ENCODE results near the gene MZT2A. TPM values are rescaled to one million over a fixed set of nuclear protein-coding genes. Genes with fewer than 3 reads are reported as not detected.
A peak's percentile ranks its signal among the peaks of the same experiment; 100 is the strongest.
"Not testable (repeated sequence)": the region's sequence is repeated elsewhere in the genome, so short reads cannot be mapped to it uniquely, and the experiment has no call there.

The MZT2A gene
- total and polyA plus RNA-seq, 12 donors: 12.4 to 226 (median 127) TPM

DNA sequence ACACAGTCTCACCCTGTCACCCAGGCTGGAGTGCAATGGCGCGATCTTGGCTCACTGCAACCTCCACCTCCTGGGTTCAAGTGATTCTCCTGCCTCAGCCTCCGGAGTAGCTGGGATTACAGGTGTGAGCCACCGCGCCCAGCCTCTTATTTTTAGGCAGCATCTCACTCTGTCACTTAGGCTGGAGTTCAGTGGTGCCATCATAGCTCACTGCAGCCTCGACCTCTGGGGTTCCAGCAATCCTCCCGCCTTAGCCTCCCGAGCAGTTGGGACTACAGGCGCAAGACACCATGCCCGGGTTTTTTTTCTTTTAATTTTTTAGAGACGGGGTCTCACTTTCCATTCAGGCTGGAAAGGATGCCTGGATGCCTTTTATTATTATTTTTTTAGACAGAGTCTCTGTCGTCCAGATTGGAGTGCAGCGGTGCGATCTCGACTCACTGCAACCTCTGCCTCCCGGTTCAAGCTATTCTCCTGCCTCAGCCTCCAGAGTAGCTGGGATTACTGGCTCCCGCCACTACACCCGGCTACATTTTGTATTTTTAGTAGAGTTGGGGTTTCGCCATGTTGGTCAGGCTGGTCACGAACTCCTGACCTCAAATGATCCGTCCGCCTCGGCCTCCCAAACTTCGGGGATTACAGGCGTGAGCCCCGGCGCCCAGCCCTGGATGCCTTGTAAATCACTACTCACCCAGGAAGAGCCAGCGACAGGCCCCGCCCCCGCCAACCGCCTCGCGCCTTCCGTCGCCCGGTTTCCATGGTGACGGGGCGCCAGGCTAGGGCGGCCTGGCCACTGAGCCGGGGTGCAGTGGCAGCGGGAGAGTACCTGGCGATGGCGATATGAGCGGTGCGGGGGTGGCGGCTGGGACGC lies 35.2 kb upstream of the MZT2A start, which contains the start of gene CCDC74A:
Gene CCDC74A (plus strand): TSS at position 758 of the 871 bp plus-strand sequence. CDS start 83 bp downstream, at position 841.
- DNase-seq: peak; percentile 81 to 90 (median 84)
- H3K27ac ChIP-seq: peak within 1 kb of the TSS in 2 of 5 donors; percentile 38 to 44
- H3K4me1 ChIP-seq (replicated peaks in 1 of 2); H3K9me3 ChIP-seq (replicated peaks in 1 of 3); H3K36me3 ChIP-seq (replicated peaks in 1 of 2); intact Hi-C loops (cut with DNase I); H3K27me3 ChIP-seq: not testable (repeated sequence)
- 28 to 68% (median 31%) methylated on average over 18 to 41 of the region's 47 CpGs for WGBS, 4 donors
- TF ChIP-seq POLR2A (IDR thresholded peaks at IDR 0.05): peak in 1 of 2 donors; percentile 23
- H3K4me3 ChIP-seq: peak within 1 kb of the TSS in 2 of 4 donors; percentile 2 to 49

DNA sequence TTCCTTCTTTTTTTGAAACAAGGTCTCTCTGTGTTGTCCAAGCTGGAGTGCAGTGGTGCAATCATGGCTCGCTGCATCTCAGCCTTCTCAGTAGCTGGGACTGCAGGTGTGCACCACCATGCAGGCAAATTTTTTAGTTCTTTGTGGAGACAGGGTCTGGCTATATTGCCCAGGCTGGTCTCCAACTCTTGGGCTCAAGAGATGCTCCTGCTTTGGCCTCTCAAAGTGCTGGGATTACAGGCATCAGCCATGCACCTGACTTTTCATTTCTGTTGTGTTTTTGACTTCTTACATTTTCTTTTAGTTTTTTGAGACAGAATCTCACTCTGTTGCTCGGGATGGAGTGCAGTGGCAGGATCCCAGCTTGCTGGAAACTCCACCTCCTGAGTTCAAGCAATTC lies 33.1 kb upstream of the MZT2A start:
- H3K27ac ChIP-seq; H3K27me3 ChIP-seq; intact Hi-C loops (cut with DNase I); H3K36me3 ChIP-seq (replicated peaks in 1 of 2); H3K4me3 ChIP-seq; H3K9me3 ChIP-seq (replicated peaks in 1 of 3): not testable (repeated sequence)
- H3K4me1 ChIP-seq (replicated peaks in 1 of 2): peaks cover 9 to 10% of the 10 kb centered on the region in 2 donors
- WGBS, 4 donors: 86 to 92% (median 90%) methylated on average over 2 of the region's 2 CpGs
- peak in 4 of 7 donors; percentile 3 to 24 (median 7) for DNase-seq

DNA sequence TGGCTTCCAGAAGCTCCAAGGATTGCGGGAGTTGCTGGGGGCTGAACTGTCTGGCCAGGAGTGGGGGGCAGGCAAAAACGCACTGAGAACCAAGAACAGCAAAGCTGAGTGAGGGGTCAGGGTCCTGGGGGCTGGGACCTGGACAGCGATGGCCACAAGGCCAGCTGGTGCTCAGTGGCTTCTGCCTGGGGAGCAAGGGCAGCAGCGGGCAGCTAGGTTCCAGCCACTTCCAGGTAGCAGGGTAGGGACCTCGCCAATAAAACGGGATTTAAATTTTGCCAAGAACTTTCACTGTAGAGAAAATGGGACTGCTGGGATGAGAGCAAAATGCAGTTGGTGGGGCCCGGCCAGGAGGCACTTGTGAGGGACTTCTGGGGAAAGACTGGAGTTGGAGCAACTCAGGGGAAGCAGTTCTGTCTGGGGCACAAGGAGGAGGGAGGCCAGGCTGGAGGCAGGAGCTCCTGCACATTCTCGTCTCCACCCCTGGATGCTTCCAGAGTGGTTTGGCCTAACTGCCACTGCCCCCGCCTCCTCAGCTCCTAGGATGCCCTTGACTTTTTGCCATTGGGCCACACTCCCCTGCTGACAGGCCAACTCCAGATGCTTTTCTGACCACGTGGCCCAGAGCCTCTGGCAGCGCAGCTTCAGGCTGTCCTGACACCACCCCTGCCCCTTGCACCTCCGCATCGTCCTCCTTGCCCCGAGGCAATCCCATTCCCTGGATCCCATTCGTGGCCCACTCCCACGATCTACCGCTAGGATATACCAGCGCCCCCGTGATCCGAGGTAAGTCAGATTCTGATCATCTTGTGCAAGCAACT lies 30.0 kb upstream of the MZT2A start:
- TF ChIP-seq, protein P1, sequence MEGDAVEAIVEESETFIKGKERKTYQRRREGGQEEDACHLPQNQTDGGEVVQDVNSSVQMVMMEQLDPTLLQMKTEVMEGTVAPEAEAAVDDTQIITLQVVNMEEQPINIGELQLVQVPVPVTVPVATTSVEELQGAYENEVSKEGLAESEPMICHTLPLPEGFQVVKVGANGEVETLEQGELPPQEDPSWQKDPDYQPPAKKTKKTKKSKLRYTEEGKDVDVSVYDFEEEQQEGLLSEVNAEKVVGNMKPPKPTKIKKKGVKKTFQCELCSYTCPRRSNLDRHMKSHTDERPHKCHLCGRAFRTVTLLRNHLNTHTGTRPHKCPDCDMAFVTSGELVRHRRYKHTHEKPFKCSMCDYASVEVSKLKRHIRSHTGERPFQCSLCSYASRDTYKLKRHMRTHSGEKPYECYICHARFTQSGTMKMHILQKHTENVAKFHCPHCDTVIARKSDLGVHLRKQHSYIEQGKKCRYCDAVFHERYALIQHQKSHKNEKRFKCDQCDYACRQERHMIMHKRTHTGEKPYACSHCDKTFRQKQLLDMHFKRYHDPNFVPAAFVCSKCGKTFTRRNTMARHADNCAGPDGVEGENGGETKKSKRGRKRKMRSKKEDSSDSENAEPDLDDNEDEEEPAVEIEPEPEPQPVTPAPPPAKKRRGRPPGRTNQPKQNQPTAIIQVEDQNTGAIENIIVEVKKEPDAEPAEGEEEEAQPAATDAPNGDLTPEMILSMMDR (IDR thresholded peaks at IDR 0.05): no peak
- TF ChIP-seq POLR2A (IDR thresholded peaks at IDR 0.05): no peak

DNA sequence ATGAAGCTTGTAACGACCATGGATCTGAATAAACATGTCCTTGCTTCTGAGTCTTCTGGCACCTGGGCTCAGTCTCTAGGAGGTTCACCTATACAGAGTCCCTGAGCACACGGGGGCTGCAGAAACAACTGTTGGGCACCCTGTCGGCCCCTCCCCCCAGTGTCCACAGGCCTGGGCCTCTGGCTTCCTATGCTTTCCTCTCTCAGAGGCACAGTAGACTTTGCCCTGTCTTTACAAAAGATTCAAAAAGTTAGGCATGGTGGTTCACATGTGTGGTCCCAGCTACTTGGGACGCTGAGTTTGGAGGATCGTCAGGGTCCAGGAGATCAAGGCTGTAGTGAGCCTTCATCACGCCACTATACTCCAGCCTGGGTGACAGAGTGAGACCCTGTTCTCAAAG lies 29.3 kb upstream of the MZT2A start:
- H3K4me3 ChIP-seq; intact Hi-C loops (cut with DNase I); H3K9me3 ChIP-seq (replicated peaks in 1 of 3); H3K27me3 ChIP-seq: not testable (repeated sequence)
- 76 to 92% (median 87%) methylated on average over 4 to 6 of the region's 6 CpGs for WGBS, 4 donors
- peak overlapping the region in 4 of 5 donors; percentile 37 to 69 (median 57) for H3K27ac ChIP-seq
- DNase-seq: peak in 1 of 7 donors; percentile 7
- peaks cover 6 to 13% of the 10 kb centered on the region in 2 donors for H3K4me1 ChIP-seq (replicated peaks in 1 of 2)
- H3K36me3 ChIP-seq (replicated peaks in 1 of 2): peaks cover 0 to 15% of the 10 kb centered on the region in 2 donors

More for the DNA sequence above, 30.0 kb upstream of the MZT2A start:
- peak; percentile 72 to 94 (median 92) for DNase-seq
- Histone ChIP-seq H3K4me1 (replicated peaks in 1 of 2) (peaks cover 7 to 13% of the 10 kb centered on the region in 2 donors), H3K36me3 (replicated peaks in 1 of 2) (peaks cover 0 to 15% of the 10 kb centered on the region in 2 donors), H3K4me3 (no peak overlapping the region), H3K27me3 (no peaks in the 10 kb centered on the region), H3K9me3 (replicated peaks in 1 of 3) (no peaks in the 10 kb centered on the region), H3K27ac (peak overlapping the region in 4 of 5 donors; percentile 37 to 69 (median 57))
- WGBS, 4 donors: 38 to 61% (median 47%) methylated on average over 17 to 20 of the region's 20 CpGs
- intact Hi-C loops (cut with DNase I): no loop called here

DNA sequence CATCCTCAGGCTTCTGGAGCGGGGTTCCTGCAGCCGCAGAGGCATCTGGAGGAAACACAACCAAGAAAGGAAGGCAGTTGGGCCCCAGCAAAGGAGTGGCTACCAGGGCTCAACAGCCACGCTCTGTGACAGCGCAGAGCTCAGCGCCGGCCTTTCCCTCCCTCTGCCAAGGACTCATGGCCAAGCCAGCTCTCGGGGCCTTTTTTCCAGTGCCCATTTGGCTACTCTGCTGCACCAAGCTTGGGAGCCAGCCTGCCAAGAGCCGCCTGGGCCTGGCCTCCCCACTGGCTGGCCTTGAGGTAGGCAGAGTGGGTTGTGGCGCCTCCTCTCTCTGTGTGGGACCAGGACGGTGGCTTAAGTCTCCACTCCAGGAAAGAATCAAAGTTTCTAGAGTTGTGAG lies 28.3 kb upstream of the MZT2A start:
- H3K4me1 ChIP-seq (replicated peaks in 1 of 2): peaks cover 6 to 13% of the 10 kb centered on the region in 2 donors
- H3K27ac ChIP-seq: peak overlapping the region in 3 of 5 donors; percentile 32 to 73 (median 41)
- 49 to 84% (median 60%) methylated on average over 1 to 10 of the region's 10 CpGs for WGBS, 4 donors
- peak; percentile 48 to 88 (median 83) for DNase-seq
- TF ChIP-seq, protein P1 (IDR thresholded peaks at IDR 0.05): no peak
- no peak for TF ChIP-seq POLR2A (IDR thresholded peaks at IDR 0.05)
- intact Hi-C loops (cut with DNase I): no loop called here
- H3K36me3 ChIP-seq (replicated peaks in 1 of 2): peaks cover 0 to 15% of the 10 kb centered on the region in 2 donors
- H3K9me3 ChIP-seq (replicated peaks in 1 of 3): no peaks in the 10 kb centered on the region
- H3K27me3 ChIP-seq: no peaks in the 10 kb centered on the region
- no peak overlapping the region for H3K4me3 ChIP-seq

DNA sequence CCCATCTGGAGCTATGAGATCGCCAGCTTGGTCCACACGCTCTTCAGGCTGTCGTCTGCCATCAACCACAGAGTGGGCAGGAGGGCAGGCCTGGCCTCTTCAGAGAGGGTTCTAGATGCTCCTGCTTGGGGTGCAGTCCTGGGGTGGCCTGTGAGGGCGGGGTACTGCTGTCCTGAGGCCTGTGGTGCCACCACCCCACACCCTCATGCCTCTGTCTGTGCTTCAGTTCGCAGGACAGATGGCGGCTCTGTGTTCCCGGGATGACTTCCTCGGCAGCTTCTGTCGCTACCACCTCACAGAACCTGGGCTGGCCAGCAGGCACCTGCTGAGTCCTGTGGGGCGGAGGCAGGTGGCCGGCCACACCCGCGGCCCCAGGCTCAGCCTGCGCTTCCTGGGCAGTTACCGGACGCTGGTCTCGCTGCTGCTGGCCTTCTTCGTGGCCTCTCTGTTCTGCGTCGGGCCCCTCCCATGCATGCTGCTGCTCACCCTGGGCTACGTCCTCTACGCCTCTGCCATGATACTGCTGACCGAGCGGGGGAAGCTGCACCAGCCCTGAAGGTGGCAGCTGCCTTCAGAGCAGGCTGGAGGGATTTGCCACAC lies 27.8 kb upstream of the MZT2A start:
- H3K27me3 ChIP-seq; intact Hi-C loops (cut with DNase I); H3K9me3 ChIP-seq (replicated peaks in 1 of 3); H3K4me3 ChIP-seq; DNase-seq: not testable (repeated sequence)
- H3K4me1 ChIP-seq (replicated peaks in 1 of 2): peaks cover 6 to 13% of the 10 kb centered on the region in 2 donors
- WGBS, 4 donors: 90 to 98% (median 91%) methylated on average over 5 to 24 of the region's 24 CpGs
- peaks cover 0 to 15% of the 10 kb centered on the region in 2 donors for H3K36me3 ChIP-seq (replicated peaks in 1 of 2)
- H3K27ac ChIP-seq: peak overlapping the region in 3 of 5 donors; percentile 32 to 73 (median 41)
